ENCODE data around the gene TCP11L2. TPM values are rescaled to one million over a fixed set of nuclear protein-coding genes. Genes with fewer than 3 reads are reported as not detected.

TCP11L2 gene
- total and polyA plus RNA-seq, 2 of the 4 experiments (the other 2 are of a cell fraction), result 7.3 to 32.8 TPM

GRCh38 chr12:106267535-106267934, 35.0 kb upstream of the TCP11L2 start:
- dilution Hi-C loops (cut with HindIII; ENCODE audit: low sequenced_read_pairs, unreplicated experiment), result no loop called here
- no peak overlapping the region for H2BK20ac ChIP-seq (ENCODE audit: low read depth, low read length)

More at GRCh38 chr12:106267535-106267934, 35.0 kb upstream of the TCP11L2 start:
- ATAC-seq (ENCODE audit: low read depth), result no peak
- Histone ChIP-seq H4K8ac (ENCODE audit: low read depth in 2 of 2, low read length in 2 of 2) (no peak overlapping the region), H2BK120ac (ENCODE audit: low read depth, low read length) (no peak overlapping the region), H3K4me2 (ENCODE audit: low read depth, low read length) (no peak overlapping the region), H3K9me3 (ENCODE audit: control insufficient read depth, insufficient read depth, low read length) (no peaks in the 10 kb centered on the region), H2AFZ (replicated peaks; ENCODE audit: low read length, poor library complexity) (no peak overlapping the region), H4K20me1 (ENCODE audit: insufficient read depth, low read length) (no peaks in the 10 kb centered on the region), H2BK5ac (ENCODE audit: low read depth, low read length, poor library complexity, severe bottlenecking) (no peak overlapping the region), H3K4me3 (ENCODE audit: insufficient read depth, low read depth, low read length) (no peak overlapping the region), H2AK5ac (ENCODE audit: low read depth, low read length) (no peak overlapping the region), H3K23ac (ENCODE audit: low read depth, low read length) (no peak overlapping the region), H3K27me3 (ENCODE audit: control insufficient read depth, insufficient read depth, low read length) (peaks cover 1% of the 10 kb centered on the region; the same call in 1 of the 2 replicates), H3K4me1 (ENCODE audit: control insufficient read depth, insufficient read depth, low read length) (no peaks in the 10 kb centered on the region), H3K4ac (ENCODE audit: low read depth, low read length) (no peak overlapping the region), H3K27ac (ENCODE audit: insufficient read depth, low read length) (no peak overlapping the region), H4K5ac (ENCODE audit: low read depth, low read length) (no peak overlapping the region), H3K36me3 (ENCODE audit: control insufficient read depth, insufficient read depth, low read length) (no peaks in the 10 kb centered on the region), H3K14ac (replicated peaks; ENCODE audit: low read depth, low read length) (no peak overlapping the region), H2BK15ac (ENCODE audit: low read depth, low read length) (no peak overlapping the region), H3K9ac (ENCODE audit: low read depth, low read length) (no peak overlapping the region), H3K18ac (ENCODE audit: low read depth, low read length) (no peak overlapping the region), H4K91ac (ENCODE audit: insufficient read depth, low read depth, low read length) (no peak overlapping the region), H2AK9ac (replicated peaks; ENCODE audit: low read depth, low read length, poor library complexity) (no peak overlapping the region), H3K56ac (ENCODE audit: extremely low read depth, insufficient read depth, low read length) (no peak overlapping the region), H3K79me1 (ENCODE audit: low read depth in 1 of 2, low read length in 2 of 2) (no peaks in the 10 kb centered on the region), H3K9me1 (ENCODE audit: insufficient read depth, low read length) (no peaks in the 10 kb centered on the region)
- no peak for DNase-seq
- in situ Hi-C loops (cut with MboI; ENCODE audit: low sequenced_read_pairs) (no loop called here), intact Hi-C loops (cut with micrococcal nuclease) (no loop called here)
- no CpG with 5 or more reads among the region's 2 CpGs for WGBS, 2 experiments (ENCODE audit: extremely low coverage in 2 of 2, insufficient read length in 1 of 2)
- TF ChIP-seq POLR2A (IDR thresholded peaks at IDR 0.05; ENCODE audit: low read depth, low read length) (no peak), MAZ (IDR thresholded peaks at IDR 0.05; ENCODE audit: borderline replicate concordance, low read depth, low read length) (no peak), RFX5 (IDR thresholded peaks at IDR 0.05; ENCODE audit: low read depth, low read length) (no peak), RAD21 (IDR thresholded peaks at IDR 0.05; ENCODE audit: low read length) (no peak), CEBPB (IDR thresholded peaks at IDR 0.05; ENCODE audit: low read depth, low read length) (no peak), ELK1 (IDR thresholded peaks at IDR 0.05; ENCODE audit: borderline replicate concordance, low read depth, low read length) (no peak), CHD1 (IDR thresholded peaks at IDR 0.05; ENCODE audit: low read depth, low read length) (no peak), BHLHE40 (IDR thresholded peaks at IDR 0.05; ENCODE audit: low read depth, low read length) (no peak), USF2 (IDR thresholded peaks at IDR 0.05; ENCODE audit: low read depth, low read length) (no peak), CTCF (conservative IDR thresholded peaks at IDR 0.05; ENCODE audit: low read depth, low read length) (no peak), RCOR1 (IDR thresholded peaks at IDR 0.05; ENCODE audit: insufficient replicate concordance, low read length) (no peak)
- POLR2A ChIA-PET (ENCODE audit: unreplicated experiment), result no interaction called here
- CTCF ChIA-PET, result no interaction called here
- no TSS peak for BruUV-seq (replicated peaks)

Data from IMR-90 (cell line).